H1 (cell line): ENCODE results near the gene G6PC1. TPM values are rescaled to one million over a fixed set of nuclear protein-coding genes. Genes with fewer than 3 reads are reported as not detected.

Source experiments
- CTCF ChIA-PET: fragments of 300-600 bp; sonication (Branson Sonifier 250); formaldehyde crosslinking; loops from one replicate; lab custom pipeline; 2021; ENCODE audit not compliant: partially characterized antibody; lab: Charles Lee
- POLR2A ChIA-PET: fragments of 300-600 bp; sonication (Branson Sonifier 250); formaldehyde crosslinking; loops from one replicate; lab custom pipeline; 2021; ENCODE audit warnings: inconsistent platforms; ENCODE audit not compliant: partially characterized antibody; lab: Charles Lee
- DNase-seq, 2 experiments: peaks; one replicate each; pipeline versions ENCODE4 v3.0.0 to v3.0.0-alpha.2; 2010 to 2022; ENCODE audit warnings: low spot score in 2 of 2, low read depth in 1 of 2, mixed read lengths in 1 of 2
- FAIRE-seq: peaks from 2 replicates; lab custom pipeline; 2011; peaks lifted over from hg19 to GRCh38; lab: Jason Lieb, UNC
- H2AFZ ChIP-seq: 2 replicates; pipeline ENCODE4 v1.8.1; 2012; ENCODE audit warnings: low read length, inconsistent platforms
- H2AK5ac ChIP-seq: 2 replicates; pipeline ENCODE4 v1.6.1; 2013; ENCODE audit warnings: low read depth, low read length
- H2BK120ac ChIP-seq: replicated peaks from 2 replicates; pipeline ENCODE3; 2013; ENCODE audit warnings: low read depth, low read length, inconsistent platforms
- H2BK12ac ChIP-seq: 2 replicates; pipeline ENCODE4 v1.6.1; 2013; ENCODE audit warnings: low read depth, low read length
- H2BK15ac ChIP-seq: 2 replicates; pipeline ENCODE4 v1.6.1; 2013; ENCODE audit warnings: low read length
- H2BK20ac ChIP-seq: 2 replicates; pipeline ENCODE4 v1.6.1; 2013; ENCODE audit warnings: low read length
- H2BK5ac ChIP-seq: 2 replicates; pipeline ENCODE4 v1.6.1; 2013; ENCODE audit warnings: low read depth, low read length
- H3K14ac ChIP-seq: 2 replicates; pipeline ENCODE4 v1.6.1; 2013; ENCODE audit warnings: inconsistent platforms; ENCODE audit not compliant: insufficient read length
- H3K18ac ChIP-seq: 2 replicates; pipeline ENCODE4 v1.6.1; 2013; ENCODE audit warnings: low read length; ENCODE audit errors: extremely low read depth
- H3K23ac ChIP-seq: 2 replicates; pipeline ENCODE4 v1.6.1; 2013; ENCODE audit warnings: inconsistent platforms; ENCODE audit not compliant: insufficient read length
- H3K23me2 ChIP-seq: 2 replicates; pipeline ENCODE4 v1.6.1; 2013; ENCODE audit warnings: low read depth, low read length
- H3K27ac ChIP-seq: 2 replicates; pipeline ENCODE4 v1.6.1; 2011; ENCODE audit warnings: low read depth, low read length, inconsistent platforms
- H3K27me3 ChIP-seq, 4 experiments: replicated peaks in 1 of 4; 1 replicate in 1 of 4; 2 replicates in 3 of 4; pipeline versions ENCODE4 v1.6.1 to v1.8.1; 2011 to 2013; ENCODE audit warnings: low read length in 3 of 4, mild to moderate bottlenecking in 3 of 4, inconsistent platforms in 2 of 4, mixed read lengths in 2 of 4, moderate library complexity in 1 of 4; ENCODE audit not compliant: control insufficient read depth in 3 of 4, insufficient read depth in 3 of 4; ENCODE audit errors: extremely low read depth in 1 of 4
- H3K36me3 ChIP-seq, 4 experiments: 2 replicates each; pipeline versions ENCODE4 v1.6.1 to v1.8.1; 2011 to 2013; ENCODE audit warnings: mild to moderate bottlenecking in 4 of 4, low read length in 3 of 4, moderate library complexity in 2 of 4, control low read depth in 1 of 4, inconsistent platforms in 1 of 4; ENCODE audit not compliant: insufficient read depth in 4 of 4, control insufficient read depth in 2 of 4
- H3K4ac ChIP-seq: replicated peaks from 2 replicates; pipeline ENCODE3; 2013; ENCODE audit warnings: low read length, low read depth, mixed read lengths, inconsistent platforms; ENCODE audit not compliant: insufficient read length
- H3K4me1 ChIP-seq, 4 experiments: replicated peaks in 1 of 4; 1 replicate in 1 of 4; 2 replicates in 3 of 4; pipeline versions ENCODE4 v1.6.1 to v1.8.1; 2011 to 2013; ENCODE audit warnings: low read length in 3 of 4, inconsistent platforms in 2 of 4, mixed read lengths in 1 of 4; ENCODE audit not compliant: insufficient read depth in 4 of 4, control insufficient read depth in 3 of 4
- H3K4me2 ChIP-seq, 2 experiments: 2 replicates each; pipeline versions ENCODE4 v1.6.1 to v1.8.1; 2011 to 2013; ENCODE audit warnings: low read depth in 2 of 2, low read length in 2 of 2, control low read depth in 1 of 2, inconsistent platforms in 1 of 2, mild to moderate bottlenecking in 1 of 2; ENCODE audit not compliant: insufficient read depth in 1 of 2
- H3K4me3 ChIP-seq, 4 experiments: fragments of 200-600, 300-600 bp in 1 of 4; sonication (generic), shearing (Covaris generic), sonication (Bioruptor Twin) in 1 of 4; 2 replicates each; pipeline versions ENCODE4 v1.5.1 to v1.8.1; 2011 to 2016; ENCODE audit warnings: low read length in 4 of 4, low read depth in 3 of 4, control low read depth in 2 of 4, inconsistent platforms in 2 of 4, mild to moderate bottlenecking in 2 of 4, mixed read lengths in 1 of 4, moderate library complexity in 1 of 4; ENCODE audit not compliant: insufficient read depth in 2 of 4; ENCODE audit errors: extremely low read depth in 1 of 4
- H3K56ac ChIP-seq: replicated peaks from 2 replicates; pipeline ENCODE3; 2013; ENCODE audit warnings: low read depth, mild to moderate bottlenecking, mixed read lengths, low read length, inconsistent platforms; ENCODE audit not compliant: insufficient read length
- H3K79me1 ChIP-seq: 2 replicates; pipeline ENCODE4 v1.6.1; 2013; ENCODE audit warnings: low read depth, low read length, control low read depth
- H3K79me2 ChIP-seq, 2 experiments: 2 replicates each; pipeline versions ENCODE4 v1.6.1 to v1.8.1; 2012 to 2013; ENCODE audit warnings: low read length in 2 of 2, mild to moderate bottlenecking in 2 of 2, inconsistent platforms in 1 of 2; ENCODE audit not compliant: insufficient read depth in 2 of 2, control insufficient read depth in 1 of 2
- H3K9ac ChIP-seq, 4 experiments: replicated peaks in 1 of 4; 1 replicate in 1 of 4; 2 replicates in 3 of 4; pipeline versions ENCODE4 v1.6.1 to v1.8.1; 2011 to 2013; ENCODE audit warnings: low read depth in 3 of 4, low read length in 3 of 4, control low read depth in 2 of 4, mild to moderate bottlenecking in 2 of 4, moderate library complexity in 2 of 4, inconsistent platforms in 1 of 4; ENCODE audit errors: extremely low read depth in 1 of 4
- H3K9me3 ChIP-seq, 2 experiments: 2 replicates each; pipeline versions ENCODE4 v1.6.1 to v1.8.1; 2012 to 2013; ENCODE audit warnings: mild to moderate bottlenecking in 2 of 2, moderate library complexity in 2 of 2, control low read depth in 1 of 2, inconsistent platforms in 1 of 2, low read depth in 1 of 2, low read length in 1 of 2, mixed read lengths in 1 of 2; ENCODE audit not compliant: insufficient read depth in 2 of 2
- H4K20me1 ChIP-seq, 2 experiments: replicated peaks in 1 of 2; 2 replicates each; pipeline versions ENCODE3 to v1.8.1; 2011 to 2013; ENCODE audit warnings: inconsistent platforms in 2 of 2, low read length in 2 of 2, mild to moderate bottlenecking in 1 of 2; ENCODE audit not compliant: insufficient read depth in 2 of 2, control insufficient read depth in 1 of 2
- H4K5ac ChIP-seq: 2 replicates; pipeline ENCODE4 v1.6.1; 2013; ENCODE audit warnings: low read length, low read depth, mixed read lengths, inconsistent platforms; ENCODE audit not compliant: insufficient read length
- H4K8ac ChIP-seq: 2 replicates; pipeline ENCODE4 v1.8.0; 2013; ENCODE audit warnings: mild to moderate bottlenecking, moderate library complexity, low read length, inconsistent platforms; ENCODE audit not compliant: insufficient read depth; ENCODE audit errors: extremely low read depth
- H4K91ac ChIP-seq: replicated peaks from 2 replicates; pipeline ENCODE3; 2013; ENCODE audit warnings: low read length, mixed read lengths, inconsistent platforms; ENCODE audit not compliant: insufficient read length
- CTBP2 ChIP-seq: IDR thresholded peaks from 2 replicates; pipeline ENCODE4 v1.7.0; 2011; ENCODE audit warnings: borderline replicate concordance, mild to moderate bottlenecking, moderate library complexity, mixed read lengths, low read length; ENCODE audit not compliant: insufficient read depth, insufficient read length
- EGR1 ChIP-seq: IDR thresholded peaks from 2 replicates; pipeline ENCODE4 v1.6.1; 2011; ENCODE audit warnings: low read depth, low read length, borderline replicate concordance
- HDAC6 ChIP-seq: IDR thresholded peaks from one replicate; pipeline ENCODE4 v1.7.1; 2012; ENCODE audit warnings: low read depth, mild to moderate bottlenecking, inconsistent platforms, low read length, moderate library complexity
- NRF1 ChIP-seq: IDR thresholded peaks from 2 replicates; pipeline ENCODE4 v1.6.1; 2011; ENCODE audit warnings: mild to moderate bottlenecking, low read depth, low read length, improper control_type of control experiment
- POU5F1 ChIP-seq: IDR thresholded peaks from 2 replicates; pipeline ENCODE4 v1.6.1; 2011; ENCODE audit warnings: low read depth, mild to moderate bottlenecking, low read length, moderate library complexity
- RFX5 ChIP-seq: IDR thresholded peaks from 2 replicates; pipeline ENCODE4 v1.6.1; 2011; ENCODE audit warnings: low read depth, low read length, improper control_type of control experiment, borderline replicate concordance
- RNF2 ChIP-seq: fragments of 200-900, 300-1000 bp; sonication (generic); IDR thresholded peaks from 2 replicates; pipeline ENCODE4 v1.7.1; 2016; ENCODE audit warnings: borderline replicate concordance, low read depth, mild to moderate bottlenecking, antibody characterized with exemption, low read length; ENCODE audit not compliant: poor library complexity, severe bottlenecking; ENCODE audit errors: missing control alignments
- SIRT6 ChIP-seq: IDR thresholded peaks from one replicate; pipeline ENCODE4 v1.7.1; 2012; ENCODE audit warnings: low read length, inconsistent platforms
- SIX5 ChIP-seq: IDR thresholded peaks from 2 replicates; pipeline ENCODE4 v1.6.1; 2011; ENCODE audit warnings: mild to moderate bottlenecking, low read depth, low read length
- TAF1 ChIP-seq: IDR thresholded peaks from 2 replicates; pipeline ENCODE4 v1.6.1; 2011; ENCODE audit warnings: mild to moderate bottlenecking, low read depth, low read length
- TAF7 ChIP-seq: optimal IDR thresholded peaks from 2 replicates; pipeline ENCODE3; 2011; ENCODE audit warnings: low read depth, mild to moderate bottlenecking, inconsistent platforms, low read length, moderate library complexity, borderline replicate concordance
- TEAD4 ChIP-seq: IDR thresholded peaks from 2 replicates; pipeline ENCODE4 v1.6.1; 2012; ENCODE audit warnings: low read depth, low read length, inconsistent platforms, mixed read lengths
- YY1 ChIP-seq: IDR thresholded peaks from 2 replicates; pipeline ENCODE4 v1.6.1; 2011; ENCODE audit warnings: low read depth, mild to moderate bottlenecking, low read length
- WGBS, 2 experiments: shearing (Covaris generic) in 1 of 2; methylation state at CpG; one replicate each; pipeline versions ENCODE4 v1.1.6 to v1.1.7; 2013 to 2015; ENCODE audit warnings: low lambda C conversion rate in 2 of 2, mixed read lengths in 2 of 2, inconsistent platforms in 1 of 2, low coverage in 1 of 2, missing lambda C conversion rate in 1 of 2; ENCODE audit not compliant: insufficient replicate concordance in 2 of 2, insufficient coverage in 1 of 2, insufficient read length in 1 of 2; ENCODE audit errors: extremely low coverage in 1 of 2, missing lambda C conversion rate in 1 of 2; 5-methylcytosine and 5-hydroxymethylcytosine counted together
- polyA plus RNA-seq, 7 experiments: library from polyadenylated mRNA; depleted of rRNA in 3 of 7; stranded (reverse) in 5 of 7; unstranded in 2 of 7; fragments of >200 nt in 5 of 7; fragments of 200-250 nt in 2 of 7; gene quantifications; 1 replicate in 5 of 7; 2 replicates in 1 of 7; 4 replicates in 1 of 7; pipeline versions ENCODE4 v1.2.1 to v1.2.3, GENCODE V29; 2011 to 2013; ENCODE audit warnings: missing spikeins in 2 of 7, mixed read lengths in 2 of 7
- total RNA-seq: library from RNA; stranded (reverse); fragmentation: NEBNext Ultra II Directional; extraction: Animal tissue kit (Norgen Biotek cat#: 25700); gene quantifications from 2 replicates; pipeline ENCODE4 v1.2.1, GENCODE V29; 2021

The G6PC1 gene
- total and polyA plus RNA-seq, 2 of the 8 experiments (the other 6 are each of a cell fraction or from before 2014, with no cell fraction given): 0.02 TPM; not detected in 1

DNA sequence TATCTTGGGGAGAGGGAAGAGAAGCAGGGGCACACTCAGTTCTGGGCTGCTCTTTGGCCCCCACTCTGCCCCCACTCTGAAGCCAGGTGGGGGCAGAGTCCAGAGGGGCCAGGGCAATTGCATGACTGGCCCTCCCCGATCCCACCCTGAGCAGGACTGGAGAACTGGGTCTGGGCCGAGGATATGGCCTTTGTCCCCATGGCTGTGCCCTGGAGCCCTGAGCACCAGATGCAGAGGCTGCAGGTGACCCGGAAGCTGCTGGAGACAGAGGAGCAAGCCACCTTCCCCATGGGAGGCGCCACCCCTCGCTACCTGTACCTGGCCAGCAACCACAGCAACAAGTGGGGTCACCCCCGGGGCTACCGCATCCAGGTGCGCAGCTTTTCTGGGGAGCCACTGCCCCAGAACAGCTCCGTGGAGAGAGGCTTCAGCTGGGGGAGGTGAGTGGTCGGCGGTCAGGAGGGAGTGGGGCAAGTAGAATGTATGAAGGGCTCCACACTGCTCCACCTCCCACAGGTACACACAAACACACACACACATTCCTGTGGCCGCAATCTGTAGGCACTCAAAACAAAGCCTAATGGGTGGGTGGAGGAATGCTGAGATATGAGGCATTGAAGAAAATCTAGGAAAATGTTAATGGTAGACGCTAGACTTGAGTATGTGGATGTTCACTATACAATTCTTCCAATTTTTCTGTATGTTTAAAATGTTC lies 28.2 kb upstream of the G6PC1 start:
- Histone ChIP-seq H3K4me1 (no peaks in the 10 kb centered on the region), H2AFZ (no peak overlapping the region), H3K4me3 (no peak overlapping the region), H4K8ac (no peak overlapping the region; the same call in 1 of the 2 replicates), H2BK12ac (no peak overlapping the region), H3K56ac (no peak overlapping the region), H3K23ac (no peak overlapping the region), H3K14ac (no peak overlapping the region), H3K79me1 (no peaks in the 10 kb centered on the region), H3K27ac (no peak overlapping the region), H2BK20ac (no peak overlapping the region), H2BK5ac (no peak overlapping the region), H3K9ac (no peak overlapping the region), H3K4me2 (no peak overlapping the region), H2AK5ac (no peak overlapping the region), H3K27me3 (no peaks in the 10 kb centered on the region; a peak in 1 of 7 replicates), H4K91ac (no peak overlapping the region), H3K9me3 (peaks cover 2 to 11% of the 10 kb centered on the region in 2 experiments; a peak in 1 of 4 replicates), H3K79me2 (no peaks in the 10 kb centered on the region), H2BK15ac (no peak overlapping the region), H3K4ac (no peak overlapping the region), H3K36me3 (no peaks in the 10 kb centered on the region), H3K23me2 (no peaks in the 10 kb centered on the region), H2BK120ac (no peak overlapping the region), H4K20me1 (no peaks in the 10 kb centered on the region), H4K5ac (no peak overlapping the region), H3K18ac (no peak overlapping the region)
- 95% methylated on average over 13 of the region's 13 CpGs; no CpG with 5 or more reads in 1 of the 2 experiments for WGBS, 2 experiments
- POLR2A ChIA-PET: no interaction called here
- no peak for DNase-seq
- FAIRE-seq: no peak
- CTCF ChIA-PET: no interaction called here
- TF ChIP-seq HDAC6 (no peak), SIX5 (no peak), TEAD4 (no peak), EGR1 (no peak), NRF1 (no peak), SIRT6 (no peak), YY1 (no peak), TAF1 (no peak), TAF7 (no peak), CTBP2 (no peak), POU5F1 (no peak), RNF2 (no peak), RFX5 (no peak)
